Measurements from ENCODE around the gene UGT1A7. TPM values are rescaled to one million over a fixed set of nuclear protein-coding genes. Genes with fewer than 3 reads are reported as not detected.

UGT1A7 gene
- total RNA-seq, 1 donor from 2014 or later, result 1.3 TPM

DNA sequence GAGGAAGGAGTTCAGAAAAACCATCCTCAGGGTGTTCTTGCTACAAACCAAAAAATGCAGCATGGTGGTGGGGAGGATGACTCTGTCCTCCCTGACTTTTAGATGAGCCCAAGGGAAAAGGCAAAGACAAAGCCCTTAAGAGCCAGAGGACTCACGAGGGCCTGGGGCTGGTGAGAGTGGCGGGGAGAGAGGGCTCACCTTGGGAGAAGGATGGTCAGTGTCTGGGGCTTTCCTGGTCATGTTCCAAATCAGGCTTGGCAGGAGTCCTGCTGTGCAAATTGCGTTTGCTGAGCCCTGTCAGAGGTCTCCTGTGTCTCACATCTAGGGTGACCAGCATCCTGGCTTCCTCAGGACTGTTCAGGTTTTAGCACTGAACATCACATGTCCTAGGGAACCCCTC is 83.1 kb downstream of the UGT1A7 start:
- no peak for DNase-seq

DNA sequence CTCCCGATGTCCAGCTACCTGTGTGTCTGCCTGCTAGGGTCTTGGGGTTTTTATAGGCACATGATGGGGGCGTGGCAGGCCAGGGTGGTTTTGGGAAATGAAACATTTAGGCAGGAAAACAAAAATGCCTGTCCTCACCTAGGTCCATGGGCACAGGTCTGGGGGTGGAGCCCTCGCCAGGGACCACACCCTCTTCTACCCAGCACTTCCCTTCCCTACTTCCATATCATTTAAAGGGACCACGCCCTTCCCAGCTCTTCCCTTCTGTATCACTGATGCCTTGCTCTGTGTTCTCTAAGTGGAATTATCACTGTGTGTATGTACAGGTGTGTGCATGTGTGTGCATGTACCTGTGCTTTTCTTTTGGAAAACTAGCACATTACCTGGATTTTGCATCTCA is 84.7 kb downstream of the UGT1A7 start:
- DNase-seq, result no peak

DNA sequence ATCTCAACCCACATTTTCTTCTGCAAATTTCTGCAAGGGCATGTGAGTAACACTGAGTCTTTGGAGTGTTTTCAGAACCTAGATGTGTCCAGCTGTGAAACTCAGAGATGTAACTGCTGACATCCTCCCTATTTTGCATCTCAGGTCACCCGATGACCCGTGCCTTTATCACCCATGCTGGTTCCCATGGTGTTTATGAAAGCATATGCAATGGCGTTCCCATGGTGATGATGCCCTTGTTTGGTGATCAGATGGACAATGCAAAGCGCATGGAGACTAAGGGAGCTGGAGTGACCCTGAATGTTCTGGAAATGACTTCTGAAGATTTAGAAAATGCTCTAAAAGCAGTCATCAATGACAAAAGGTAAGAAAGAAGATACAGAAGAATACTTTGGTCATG is 86.4 kb downstream of the UGT1A7 start:
- no peak for DNase-seq

DNA sequence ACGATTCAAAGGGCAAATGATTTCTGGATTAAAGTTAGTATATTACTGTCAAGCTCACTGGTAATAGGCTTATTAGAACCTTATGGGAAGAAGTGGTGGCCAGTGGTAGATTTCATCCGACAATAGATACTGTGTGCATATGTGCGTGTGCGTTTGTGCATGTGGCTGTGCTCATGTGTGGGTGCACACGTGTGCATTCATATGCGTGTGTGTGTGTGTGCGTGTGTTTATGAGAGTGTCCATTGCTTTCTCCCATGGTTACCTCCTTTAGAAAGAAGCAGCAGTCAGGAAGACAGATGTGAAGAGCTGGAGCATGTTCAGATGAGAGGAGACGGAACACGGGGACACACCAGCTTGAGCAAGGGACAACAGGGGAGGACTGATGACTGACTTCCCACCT is 87.6 kb downstream of the UGT1A7 start:
- DNase-seq, result no peak

DNA sequence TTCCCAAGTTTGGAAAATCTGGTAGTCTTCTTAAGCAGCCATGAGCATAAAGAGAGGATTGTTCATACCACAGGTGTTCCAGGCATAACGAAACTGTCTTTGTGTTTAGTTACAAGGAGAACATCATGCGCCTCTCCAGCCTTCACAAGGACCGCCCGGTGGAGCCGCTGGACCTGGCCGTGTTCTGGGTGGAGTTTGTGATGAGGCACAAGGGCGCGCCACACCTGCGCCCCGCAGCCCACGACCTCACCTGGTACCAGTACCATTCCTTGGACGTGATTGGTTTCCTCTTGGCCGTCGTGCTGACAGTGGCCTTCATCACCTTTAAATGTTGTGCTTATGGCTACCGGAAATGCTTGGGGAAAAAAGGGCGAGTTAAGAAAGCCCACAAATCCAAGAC is 90.5 kb downstream of the UGT1A7 start:
- no peak for DNase-seq

DNA sequence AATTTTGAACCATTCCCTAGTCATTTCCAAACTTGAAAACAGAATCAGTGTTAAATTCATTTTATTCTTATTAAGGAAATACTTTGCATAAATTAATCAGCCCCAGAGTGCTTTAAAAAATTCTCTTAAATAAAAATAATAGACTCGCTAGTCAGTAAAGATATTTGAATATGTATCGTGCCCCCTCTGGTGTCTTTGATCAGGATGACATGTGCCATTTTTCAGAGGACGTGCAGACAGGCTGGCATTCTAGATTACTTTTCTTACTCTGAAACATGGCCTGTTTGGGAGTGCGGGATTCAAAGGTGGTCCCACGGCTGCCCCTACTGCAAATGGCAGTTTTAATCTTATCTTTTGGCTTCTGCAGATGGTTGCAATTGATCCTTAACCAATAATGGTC is 90.9 kb downstream of the UGT1A7 start:
- DNase-seq, result no peak

DNA sequence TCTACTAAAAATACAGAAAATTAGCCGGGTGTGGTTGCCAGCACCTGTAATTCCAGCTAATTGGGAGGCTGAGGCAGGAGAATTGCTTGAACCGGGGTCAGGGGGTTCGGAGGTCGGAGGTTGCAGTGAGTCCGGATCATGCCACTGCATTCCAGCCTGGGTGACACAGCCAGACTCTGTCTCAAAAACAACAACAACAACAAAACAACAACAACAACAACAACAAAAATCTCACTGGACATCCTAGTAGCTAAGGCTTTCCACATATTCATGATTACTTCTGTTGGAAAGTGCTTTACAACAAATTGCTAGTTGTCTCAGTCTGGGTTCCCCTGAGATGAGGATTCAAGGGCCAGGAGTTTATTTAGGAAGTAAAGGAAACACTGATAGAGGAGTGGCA is 92.2 kb downstream of the UGT1A7 start:
- DNase-seq, result no peak

DNA sequence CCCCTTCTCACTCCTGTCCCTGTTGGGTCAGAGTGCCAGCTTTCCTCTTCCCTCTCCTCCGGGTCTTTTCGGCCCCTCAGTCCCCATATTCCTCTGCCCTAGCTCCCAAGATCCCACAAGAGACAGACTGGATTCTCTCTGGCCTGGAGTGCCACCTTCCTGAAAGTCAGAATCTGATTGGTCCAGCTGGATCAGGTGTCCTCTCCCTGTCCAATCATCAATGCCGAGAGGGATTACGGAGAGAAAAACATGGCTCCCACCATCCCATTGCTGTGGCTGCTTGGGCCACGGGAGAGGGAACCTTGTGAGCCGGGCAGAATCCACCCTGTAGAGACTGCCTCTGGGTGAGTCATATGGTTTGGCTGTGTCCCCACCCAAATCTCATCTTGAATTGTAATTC is 93.7 kb downstream of the UGT1A7 start:
- DNase-seq, result no peak

DNA sequence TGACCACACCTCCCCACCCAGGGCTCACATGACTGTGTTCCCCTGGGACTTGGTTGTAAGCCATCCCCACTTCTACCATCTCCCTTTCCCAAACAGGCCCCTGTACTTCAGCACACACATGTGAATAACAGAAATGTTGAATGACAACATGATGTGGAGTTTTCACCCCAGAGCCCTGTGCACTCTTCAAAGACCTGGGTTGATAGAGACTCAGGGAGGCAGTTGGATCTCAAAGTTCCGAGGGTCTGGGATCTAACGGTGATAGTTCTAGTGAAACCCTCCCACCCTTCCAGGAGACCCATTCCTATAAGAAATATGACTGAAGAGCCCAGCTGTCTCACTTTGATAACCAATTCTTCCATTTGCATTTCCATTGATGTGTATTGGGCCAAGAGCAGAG is 96.3 kb downstream of the UGT1A7 start, which contains the start of gene MROH2A:
Gene MROH2A, plus strand, starts transcription at position 301 of the 400 bp plus-strand sequence. CDS start 1,029 bp downstream, outside the sequence.
- no peak for DNase-seq

DNA sequence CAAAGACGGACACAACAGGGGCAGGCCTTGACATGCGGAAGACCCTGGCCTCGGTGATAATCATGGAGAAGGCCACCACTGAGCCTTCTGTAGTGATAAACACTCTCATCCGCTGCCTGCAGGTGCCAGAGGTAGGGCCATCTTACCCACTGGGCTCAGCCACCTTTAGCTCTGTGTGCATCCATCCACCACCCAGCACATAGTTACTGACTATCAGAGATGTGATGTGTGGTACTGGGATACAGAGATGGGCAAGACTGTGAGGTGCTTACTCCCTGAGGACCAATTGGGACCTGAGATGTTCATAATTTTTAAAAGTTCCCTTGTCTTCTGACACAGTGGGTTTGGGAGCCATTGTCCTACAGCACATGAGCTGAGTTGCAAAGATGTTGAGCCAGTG is 98.0 kb downstream of the UGT1A7 start:
- DNase-seq, result no peak

DNA sequence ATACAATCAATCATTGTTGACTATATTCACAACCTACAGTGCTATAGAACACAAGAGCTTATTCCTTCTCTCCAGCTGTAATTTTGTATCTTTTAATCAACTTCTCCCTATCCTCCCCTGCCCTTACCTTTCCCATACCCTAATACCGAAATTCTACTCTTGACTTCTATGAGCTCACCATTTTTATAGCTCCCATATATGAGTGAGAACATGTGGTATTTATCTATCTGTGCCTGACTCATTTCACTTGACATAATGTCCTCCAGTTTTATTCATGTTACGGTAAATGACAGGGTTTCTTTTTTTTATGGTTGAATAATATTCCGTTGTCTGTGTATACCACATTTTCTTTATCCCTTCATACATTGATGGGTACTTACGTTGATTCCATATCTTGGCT is 99.1 kb downstream of the UGT1A7 start:
- DNase-seq, result no peak

DNA sequence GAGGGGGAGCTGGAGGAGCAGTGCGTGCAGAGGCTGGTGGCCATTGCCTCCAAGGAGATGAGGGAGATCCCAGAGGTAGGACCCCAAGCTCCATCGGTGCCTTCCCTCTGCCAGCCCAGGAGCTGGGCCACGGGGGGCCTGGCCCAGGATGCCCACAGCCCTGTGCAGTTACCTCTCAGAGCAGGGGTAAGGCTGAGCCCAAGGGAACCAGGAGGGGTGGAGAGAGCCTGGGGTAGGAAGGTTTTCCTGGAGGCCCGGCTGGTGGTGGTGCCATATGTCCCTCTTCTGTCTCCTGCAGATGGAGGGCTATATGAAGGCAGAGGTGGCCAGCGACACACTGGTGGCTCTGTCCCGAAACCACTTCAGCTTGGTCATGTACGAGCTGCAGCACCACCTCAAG is 107.9 kb downstream of the UGT1A7 start:
- no peak for DNase-seq

DNA sequence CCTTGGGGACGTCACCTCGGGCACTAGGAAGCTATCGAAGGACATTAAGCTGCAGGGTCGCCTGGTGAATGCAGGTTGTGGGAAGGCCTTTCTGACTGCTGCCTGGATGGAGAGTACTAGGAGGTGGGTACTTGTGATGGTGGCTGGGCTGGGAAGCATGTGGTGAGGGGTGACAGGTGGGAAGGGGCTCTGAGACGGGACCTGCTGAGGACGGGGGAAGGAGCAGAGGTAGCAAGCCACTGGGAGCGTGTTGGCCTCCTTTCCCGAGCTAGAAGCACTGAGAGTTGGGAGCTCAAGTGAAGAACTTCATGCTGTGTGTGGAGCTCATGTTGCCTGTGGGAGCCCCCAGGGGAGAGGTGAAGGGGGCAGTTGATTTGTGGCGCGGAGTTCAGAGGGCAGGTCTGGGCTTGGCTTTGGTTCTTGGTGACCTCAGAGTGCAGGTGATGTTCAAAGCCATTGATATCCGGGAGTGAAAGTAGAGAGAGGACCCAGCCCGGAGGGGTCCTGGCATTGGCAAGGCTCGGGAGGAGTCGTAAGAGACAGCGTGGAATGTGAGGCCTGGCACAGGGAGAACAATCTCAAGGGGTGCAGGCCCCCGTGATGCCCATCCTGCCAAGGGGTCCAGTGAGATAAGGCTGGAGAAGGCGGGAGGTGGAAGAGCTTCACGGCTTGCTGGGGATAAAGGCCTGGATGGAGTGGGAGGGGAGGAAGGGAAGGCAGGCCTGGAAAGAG is 109.6 kb downstream of the UGT1A7 start:
- DNase-seq, result no peak

DNA sequence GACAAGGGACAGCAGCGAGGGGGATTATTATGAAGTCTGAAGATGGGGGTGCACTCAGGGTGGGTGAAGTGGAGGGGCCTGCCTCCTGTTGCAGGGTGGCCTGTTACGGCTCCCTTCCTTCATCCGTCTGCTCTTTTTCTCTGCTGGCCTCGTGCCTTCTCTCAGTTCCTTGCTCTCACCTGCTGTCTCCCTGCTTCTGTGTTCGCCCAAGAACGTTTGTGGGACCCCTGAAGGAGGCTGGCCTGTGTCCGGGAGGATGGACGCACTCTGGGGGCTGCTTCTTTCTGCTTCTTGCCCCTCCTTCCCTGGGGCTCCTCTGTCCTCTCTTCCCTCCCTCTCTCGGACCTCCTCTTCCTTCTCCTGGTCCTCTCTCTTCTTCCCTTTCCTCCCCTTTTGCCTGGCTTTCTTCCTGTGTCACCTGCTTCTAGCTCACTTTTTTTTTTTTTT is 110.2 kb downstream of the UGT1A7 start:
- DNase-seq, result no peak

DNA sequence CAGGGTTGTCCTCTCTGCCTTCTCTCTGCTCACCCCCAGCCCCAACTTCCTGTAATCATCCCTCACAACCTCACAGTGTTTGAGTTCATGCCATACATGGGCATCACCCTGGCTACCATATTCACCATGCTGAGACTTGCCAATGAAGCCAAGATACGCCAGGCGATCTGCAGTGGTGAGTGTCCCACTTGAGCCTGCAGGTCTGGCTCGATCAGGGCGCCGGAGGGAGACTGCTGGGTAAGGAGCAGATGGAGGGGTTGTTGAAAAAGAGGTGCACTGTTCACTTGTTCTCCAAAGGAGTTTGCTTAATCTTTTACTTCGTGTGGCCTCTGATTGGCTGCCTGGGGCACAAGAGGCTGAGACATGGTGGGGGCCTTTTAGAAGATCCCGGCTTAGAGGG is 111.0 kb downstream of the UGT1A7 start:
- no peak for DNase-seq

DNA sequence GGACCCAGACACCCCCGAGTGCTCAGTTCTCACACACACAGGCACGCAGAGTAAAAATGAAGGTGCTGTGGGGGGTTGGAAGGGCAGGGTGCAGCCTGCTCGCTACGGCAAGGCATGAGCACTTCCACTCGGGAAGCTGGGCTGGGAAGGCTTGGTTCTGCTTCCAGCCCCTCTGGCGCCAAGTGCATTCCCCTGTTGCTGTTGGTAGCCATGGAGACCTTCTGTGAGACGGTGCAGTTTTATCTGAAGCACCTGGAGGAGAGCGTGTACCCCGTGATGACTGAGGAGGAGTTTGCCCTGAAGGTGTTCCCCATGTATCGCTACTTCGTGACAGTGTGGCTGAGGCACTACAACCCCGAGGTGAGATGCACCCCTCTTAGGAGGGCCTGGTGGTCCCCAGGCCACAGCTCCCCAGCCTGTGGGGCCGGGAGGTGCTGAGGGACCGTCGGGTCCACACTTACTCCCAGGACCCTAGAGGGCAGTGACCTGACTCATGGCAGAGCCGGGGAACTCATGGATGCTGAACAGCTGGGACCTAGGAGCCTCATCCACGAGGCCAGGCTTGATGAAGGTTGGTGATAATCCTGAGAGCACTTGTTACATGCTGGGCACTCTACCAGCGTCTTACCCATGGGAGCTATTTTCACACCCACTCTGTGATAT is 111.9 kb downstream of the UGT1A7 start:
- DNase-seq, result no peak

DNA sequence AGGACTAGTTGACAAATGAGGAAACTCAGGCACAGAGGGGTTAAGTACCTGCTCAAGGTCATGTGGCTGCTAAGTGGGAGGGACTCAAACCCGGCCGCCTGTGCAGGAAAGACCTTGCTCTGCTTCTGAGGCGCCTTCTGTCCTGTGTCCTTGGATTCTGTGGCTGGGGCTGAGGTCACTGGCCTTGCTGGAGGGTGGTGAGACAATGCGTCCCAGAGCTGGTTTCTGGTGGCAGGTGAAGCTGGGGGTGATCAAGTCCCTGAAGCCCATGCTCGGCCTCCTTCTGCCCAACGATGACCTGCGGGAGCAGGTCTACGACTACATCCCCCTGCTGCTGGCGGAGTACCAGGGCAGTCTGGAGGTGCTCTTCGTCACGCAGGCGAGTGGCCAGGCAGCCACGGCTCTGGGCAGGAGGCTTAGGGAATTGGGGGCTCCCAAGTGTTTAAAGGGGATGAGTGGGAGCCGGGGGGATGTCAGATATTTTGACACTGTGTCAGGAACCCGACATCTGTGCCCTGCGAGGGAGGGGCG is 112.5 kb downstream of the UGT1A7 start:
- DNase-seq, result no peak

DNA sequence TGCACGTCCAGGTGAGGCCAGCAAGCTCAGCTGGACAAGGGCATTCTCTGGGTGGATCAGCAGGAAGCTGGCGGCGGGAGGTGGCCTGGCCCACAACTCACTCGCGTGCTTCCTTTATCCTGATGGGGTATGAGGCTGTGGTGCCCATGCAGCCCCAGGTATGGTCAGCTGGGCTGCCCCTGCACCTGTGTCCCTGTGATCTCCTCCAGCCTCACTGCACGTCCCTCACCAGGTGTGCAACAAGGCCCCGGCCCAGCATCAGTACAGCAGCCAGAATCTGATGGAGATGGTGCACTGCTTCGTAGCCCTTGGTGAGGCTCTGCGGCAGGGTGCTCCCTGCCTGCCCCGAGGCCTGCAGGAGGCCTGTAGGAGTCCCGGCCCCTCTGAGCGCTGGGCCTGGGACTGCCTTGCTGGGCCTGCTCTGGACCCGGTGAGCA is 114.1 kb downstream of the UGT1A7 start:
- DNase-seq, result no peak

DNA sequence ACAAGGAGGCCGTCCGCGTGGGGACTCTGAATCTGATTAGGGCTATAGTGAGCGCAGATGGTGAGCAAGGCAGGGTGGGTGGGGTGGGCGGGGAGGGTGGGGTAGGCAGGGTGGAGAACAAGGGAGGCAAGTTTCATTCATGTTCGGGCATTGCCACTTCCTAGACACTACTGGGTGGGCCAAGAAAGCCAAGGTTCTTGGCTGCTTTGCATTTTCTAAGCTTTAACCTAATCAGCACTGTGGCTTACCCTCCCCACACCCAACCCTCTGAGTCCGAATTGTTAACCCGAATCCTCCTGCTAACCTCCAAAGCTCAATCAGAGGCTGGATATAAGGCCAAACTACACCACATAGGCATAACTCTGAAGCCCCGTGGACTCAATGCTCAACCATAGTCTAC is 114.6 kb downstream of the UGT1A7 start:
- no peak for DNase-seq

DNA sequence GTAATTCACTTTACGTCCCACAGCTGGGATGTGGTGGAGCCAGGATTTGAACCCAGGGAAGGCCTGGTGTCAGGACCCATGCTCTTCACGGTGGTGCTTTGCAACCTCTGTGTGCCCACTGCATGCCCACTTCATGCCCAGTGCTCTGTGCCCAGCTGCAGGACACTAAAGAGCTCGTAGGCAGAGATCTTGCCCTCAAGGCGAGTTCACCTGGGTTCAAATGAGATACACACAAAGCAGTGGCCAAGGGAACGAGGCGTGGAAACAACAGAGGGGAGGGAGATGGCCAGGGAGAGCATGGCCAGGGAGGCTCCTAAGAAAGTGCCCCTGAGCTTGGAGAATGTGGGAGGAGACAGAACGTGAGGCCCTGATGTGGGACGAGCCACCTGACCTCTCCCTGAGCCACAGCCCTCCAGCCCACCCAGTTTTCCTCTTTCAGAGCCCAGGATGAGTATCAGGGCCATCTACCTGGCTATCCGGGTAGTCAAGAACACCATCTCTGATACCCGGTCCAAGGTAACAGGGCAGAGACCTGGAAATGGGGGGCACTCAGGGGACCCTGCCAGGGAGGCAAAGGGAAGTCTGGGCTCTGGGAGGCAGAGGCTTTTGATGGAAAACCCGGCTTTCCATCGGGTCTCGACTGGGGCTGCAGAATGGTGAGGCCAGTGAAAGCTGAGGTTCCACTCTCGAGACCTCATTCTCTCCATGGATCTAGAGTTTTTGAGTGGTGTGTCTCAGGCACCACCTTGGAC is 116.8 kb downstream of the UGT1A7 start:
- no peak for DNase-seq

DNA sequence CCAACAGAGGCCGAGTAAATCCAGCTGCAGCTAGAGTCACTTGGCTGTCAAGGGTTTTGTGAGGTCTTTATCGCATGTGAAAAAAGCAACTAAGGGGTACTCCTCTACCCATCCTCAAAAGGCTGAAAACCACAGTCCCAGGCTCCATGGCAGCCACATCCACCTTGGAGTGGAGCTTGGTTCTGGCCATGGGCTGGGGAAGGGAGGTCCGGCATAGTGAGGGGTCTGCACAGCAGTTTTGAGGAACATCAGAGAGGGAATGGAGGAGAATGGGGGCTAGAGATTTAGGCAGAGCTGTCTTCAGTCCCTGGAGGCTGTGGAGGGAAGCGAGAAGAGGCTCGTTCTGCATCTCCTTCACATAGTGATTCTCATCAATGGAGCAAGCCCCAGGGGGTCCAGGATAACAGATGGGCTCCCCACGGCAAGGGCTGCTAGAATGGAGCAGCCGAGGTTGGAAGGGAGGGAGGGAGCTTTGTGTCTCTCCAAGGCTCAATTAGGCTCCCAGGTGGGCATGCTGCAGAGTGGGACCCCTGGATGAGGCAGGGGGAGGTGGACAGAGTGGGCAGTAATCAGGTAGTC is 117.5 kb downstream of the UGT1A7 start:
- DNase-seq, result no peak

DNA sequence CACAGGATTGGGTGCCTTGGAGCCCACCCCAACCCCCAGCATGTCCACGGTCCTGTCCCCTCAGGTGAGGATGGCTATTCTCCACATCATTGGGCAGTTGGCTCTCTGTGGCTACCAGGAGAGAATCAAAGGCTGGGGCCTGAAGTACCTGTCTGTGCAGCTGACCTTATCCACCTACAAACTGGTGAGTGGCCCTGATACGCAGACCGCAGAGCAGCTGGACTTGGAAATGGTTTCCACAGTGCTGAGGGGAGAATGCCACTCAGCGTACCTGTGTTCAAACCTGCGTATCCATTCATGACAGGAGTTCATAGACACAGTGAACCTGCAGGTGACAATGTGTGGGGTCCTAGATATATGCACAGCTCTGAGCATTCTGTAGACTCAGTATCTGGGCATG is 118.0 kb downstream of the UGT1A7 start:
- no peak for DNase-seq

DNA sequence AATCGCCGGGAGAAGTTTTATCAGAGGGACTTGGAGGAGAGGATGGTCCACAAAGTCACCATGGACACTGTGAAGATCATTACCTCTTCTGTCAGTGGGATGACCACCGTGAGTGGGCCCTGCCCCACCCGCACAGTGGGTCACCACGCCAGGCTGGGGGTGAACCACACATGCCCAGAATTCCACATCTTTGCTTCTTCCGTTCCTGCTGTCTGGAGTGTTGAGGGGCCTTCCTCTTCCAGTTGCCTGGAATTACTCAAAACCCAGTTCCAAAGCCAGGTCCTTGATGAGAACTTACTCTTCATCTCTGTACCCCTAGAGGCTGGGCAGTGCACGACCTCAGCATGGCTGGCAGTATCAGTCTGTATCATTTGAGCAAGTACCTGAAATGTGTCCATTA is 118.5 kb downstream of the UGT1A7 start:
- DNase-seq, result no peak

Measured in tongue (tissue), 2 donors.